ENCODE measurements around the gene TARDBP. TPM values are rescaled to one million over a fixed set of nuclear protein-coding genes. Genes with fewer than 3 reads are reported as not detected.

The TARDBP gene
- total and polyA plus RNA-seq, 10 donors: 88.0 to 243 (median 129) TPM

DNA sequence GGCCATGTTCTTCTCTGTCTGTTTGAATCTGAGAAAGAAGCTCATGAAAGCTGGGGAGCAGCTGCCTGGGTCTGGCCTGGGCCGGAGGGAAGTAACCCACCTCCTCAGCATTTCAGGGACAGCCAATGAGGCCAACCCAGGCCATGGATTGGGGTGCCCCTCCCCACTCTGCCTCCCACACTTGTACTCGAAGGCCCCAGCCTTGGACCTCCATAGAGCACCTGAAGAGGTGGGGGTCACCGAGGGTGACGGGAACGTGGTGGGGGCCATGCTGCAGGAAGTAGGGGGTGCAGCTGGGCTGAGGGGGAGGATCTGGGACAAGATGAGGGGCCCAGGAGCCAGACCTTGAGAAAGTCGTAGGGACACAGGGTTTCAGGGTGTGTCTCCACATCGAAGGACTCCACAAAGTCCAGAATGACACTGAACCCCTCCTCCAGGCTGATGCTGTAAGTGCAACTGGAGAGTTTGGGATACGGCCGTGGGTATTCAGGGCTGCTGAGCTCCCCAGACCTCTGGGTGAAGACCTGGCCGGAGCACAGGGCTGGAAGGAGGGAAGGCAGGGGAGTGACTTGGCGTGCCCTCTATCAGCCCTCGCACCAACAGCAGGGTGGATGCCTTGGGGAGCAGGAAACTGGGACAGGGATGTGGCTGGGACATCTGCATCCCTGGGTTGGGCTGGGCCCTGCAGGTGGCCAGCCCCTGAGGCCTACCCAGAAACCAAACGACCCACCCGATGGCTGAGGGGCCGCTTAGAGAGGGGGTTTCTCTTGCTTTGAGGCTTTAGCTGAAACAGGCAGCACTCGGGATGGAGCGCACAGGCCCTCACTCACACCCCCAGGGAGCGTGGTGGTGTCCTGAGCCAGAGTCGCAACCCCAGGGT lies 30.8 kb downstream of the TARDBP start:
- TF ChIP-seq POLR2AphosphoS5 (IDR thresholded peaks at IDR 0.05) (no peak), POLR2A (IDR thresholded peaks at IDR 0.05) (no peak)
- TF ChIP-seq, protein P1, sequence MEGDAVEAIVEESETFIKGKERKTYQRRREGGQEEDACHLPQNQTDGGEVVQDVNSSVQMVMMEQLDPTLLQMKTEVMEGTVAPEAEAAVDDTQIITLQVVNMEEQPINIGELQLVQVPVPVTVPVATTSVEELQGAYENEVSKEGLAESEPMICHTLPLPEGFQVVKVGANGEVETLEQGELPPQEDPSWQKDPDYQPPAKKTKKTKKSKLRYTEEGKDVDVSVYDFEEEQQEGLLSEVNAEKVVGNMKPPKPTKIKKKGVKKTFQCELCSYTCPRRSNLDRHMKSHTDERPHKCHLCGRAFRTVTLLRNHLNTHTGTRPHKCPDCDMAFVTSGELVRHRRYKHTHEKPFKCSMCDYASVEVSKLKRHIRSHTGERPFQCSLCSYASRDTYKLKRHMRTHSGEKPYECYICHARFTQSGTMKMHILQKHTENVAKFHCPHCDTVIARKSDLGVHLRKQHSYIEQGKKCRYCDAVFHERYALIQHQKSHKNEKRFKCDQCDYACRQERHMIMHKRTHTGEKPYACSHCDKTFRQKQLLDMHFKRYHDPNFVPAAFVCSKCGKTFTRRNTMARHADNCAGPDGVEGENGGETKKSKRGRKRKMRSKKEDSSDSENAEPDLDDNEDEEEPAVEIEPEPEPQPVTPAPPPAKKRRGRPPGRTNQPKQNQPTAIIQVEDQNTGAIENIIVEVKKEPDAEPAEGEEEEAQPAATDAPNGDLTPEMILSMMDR (IDR thresholded peaks at IDR 0.05 in 8 of 11, conservative IDR thresholded peaks at IDR 0.05 in 3 of 11): no peak
- H3K27ac ChIP-seq: no peak overlapping the region
- intact Hi-C loops (cut with DNase I; ENCODE audit: low total_unique reads): no loop called here
- DNase-seq: no peak
- no peaks in the 10 kb centered on the region for H3K4me1 ChIP-seq
- peaks cover 0 to 13% (median 0%) of the 10 kb centered on the region in 7 donors for H3K27me3 ChIP-seq (replicated peaks in 1 of 7)
- WGBS, 5 donors: 71 to 85% (median 79%) methylated on average over 12 to 19 of the region's 19 CpGs
- H3K9me3 ChIP-seq: no peaks in the 10 kb centered on the region
- no peaks in the 10 kb centered on the region for H3K36me3 ChIP-seq
- H3K4me3 ChIP-seq: no peak overlapping the region

DNA sequence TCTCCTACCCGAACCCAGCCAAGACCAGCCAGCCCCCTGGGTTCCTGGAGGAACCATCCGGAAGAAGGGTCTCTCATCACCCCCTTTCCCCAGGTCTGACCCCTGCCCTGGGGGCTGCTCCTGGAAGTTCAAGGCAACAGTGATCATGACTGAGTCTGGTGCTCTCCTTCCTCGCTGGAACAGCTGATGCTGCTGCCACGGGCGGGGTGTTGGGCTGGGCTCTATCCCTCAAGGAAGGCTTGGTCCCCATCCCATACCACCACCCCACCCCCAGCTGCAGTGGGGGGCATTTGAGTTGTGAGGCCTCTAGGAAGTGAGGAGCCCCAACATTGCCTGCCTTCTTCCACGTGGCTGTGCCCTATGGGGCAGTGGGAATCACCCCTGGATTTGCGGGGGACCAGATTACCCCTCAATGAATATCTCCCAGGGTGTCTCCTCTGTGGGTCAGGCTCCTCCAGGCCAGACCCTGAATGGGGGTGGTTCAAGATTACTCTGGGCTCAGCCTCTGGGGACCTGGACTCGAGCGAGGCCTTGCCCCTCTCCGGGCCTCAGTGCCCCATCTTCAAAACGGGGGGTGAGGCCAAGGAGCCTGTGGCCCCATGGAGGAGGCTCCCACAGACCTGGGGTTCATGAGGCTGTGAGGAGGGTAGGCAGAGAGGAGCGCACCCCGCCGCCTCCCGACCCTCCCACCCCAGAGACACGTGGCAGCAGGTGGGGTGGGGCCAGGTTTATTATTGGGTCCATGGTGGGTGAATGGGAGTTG lies 31.8 kb downstream of the TARDBP start:
- 51 to 82% (median 78%) methylated on average over 3 to 16 of the region's 16 CpGs for WGBS, 5 donors
- H3K9me3 ChIP-seq: no peaks in the 10 kb centered on the region
- no peaks in the 10 kb centered on the region for H3K36me3 ChIP-seq
- no peak overlapping the region for H3K4me3 ChIP-seq
- peaks cover 0 to 2% (median 0%) of the 10 kb centered on the region in 7 donors for H3K27me3 ChIP-seq (replicated peaks in 1 of 7)
- no peak overlapping the region for H3K27ac ChIP-seq
- no peaks in the 10 kb centered on the region for H3K4me1 ChIP-seq
- DNase-seq: no peak
- TF ChIP-seq POLR2A (IDR thresholded peaks at IDR 0.05): no peak
- TF ChIP-seq, protein P1 (IDR thresholded peaks at IDR 0.05 in 8 of 11, conservative IDR thresholded peaks at IDR 0.05 in 3 of 11): no peak
- TF ChIP-seq POLR2AphosphoS5 (IDR thresholded peaks at IDR 0.05): no peak
- intact Hi-C loops (cut with DNase I; ENCODE audit: low total_unique reads): no loop called here

DNA sequence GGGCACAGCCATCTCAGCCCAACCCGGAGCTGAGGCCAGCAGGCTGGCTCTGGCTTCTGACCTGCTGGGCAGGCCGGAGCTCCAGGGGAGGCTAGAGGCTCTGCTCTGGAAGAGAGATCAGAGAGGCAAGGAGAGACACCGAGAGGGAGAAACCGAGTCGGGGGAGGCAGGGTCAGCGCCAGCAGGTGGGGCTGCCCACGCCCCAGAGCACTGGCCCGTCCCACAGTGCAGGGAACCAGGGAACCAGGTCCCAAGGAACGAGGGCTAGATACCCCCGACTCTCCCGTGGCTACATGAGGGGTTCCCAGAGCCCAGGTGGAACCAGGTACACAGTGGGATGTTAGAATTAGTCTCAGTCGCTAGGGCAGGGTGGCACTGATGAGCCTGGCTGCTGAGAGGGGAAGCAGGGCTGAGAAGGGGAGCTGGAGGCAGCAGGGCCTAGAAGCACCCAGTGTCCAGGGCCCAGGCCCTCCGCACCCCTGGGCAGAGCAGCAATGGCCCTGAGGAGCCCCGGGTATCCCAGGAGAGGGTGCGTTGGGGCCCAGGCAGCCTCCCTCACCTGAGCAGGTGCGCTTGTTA lies 32.5 kb downstream of the TARDBP start:
- Histone ChIP-seq H3K4me1 (no peaks in the 10 kb centered on the region), H3K4me3 (no peak overlapping the region), H3K36me3 (no peaks in the 10 kb centered on the region), H3K27me3 (replicated peaks in 1 of 7) (no peaks in the 10 kb centered on the region), H3K9me3 (no peaks in the 10 kb centered on the region), H3K27ac (no peak overlapping the region)
- 80 to 87% (median 86%) methylated on average over 14 to 16 of the region's 16 CpGs for WGBS, 5 donors
- no peak for DNase-seq
- intact Hi-C loops (cut with DNase I; ENCODE audit: low total_unique reads): no loop called here
- TF ChIP-seq, protein P1 (IDR thresholded peaks at IDR 0.05 in 8 of 11, conservative IDR thresholded peaks at IDR 0.05 in 3 of 11): no peak
- TF ChIP-seq POLR2A (IDR thresholded peaks at IDR 0.05) (no peak), POLR2AphosphoS5 (IDR thresholded peaks at IDR 0.05) (no peak)
